CD1c-positive myeloid dendritic cell (primary cell): Measurements from ENCODE around the gene CLK3.

Source experiments
- DNase-seq: peaks from one replicate; pipeline ENCODE4 v3.0.0-alpha.2; 2016; ENCODE audit errors: extremely low spot score

Gene CLK3

DNA sequence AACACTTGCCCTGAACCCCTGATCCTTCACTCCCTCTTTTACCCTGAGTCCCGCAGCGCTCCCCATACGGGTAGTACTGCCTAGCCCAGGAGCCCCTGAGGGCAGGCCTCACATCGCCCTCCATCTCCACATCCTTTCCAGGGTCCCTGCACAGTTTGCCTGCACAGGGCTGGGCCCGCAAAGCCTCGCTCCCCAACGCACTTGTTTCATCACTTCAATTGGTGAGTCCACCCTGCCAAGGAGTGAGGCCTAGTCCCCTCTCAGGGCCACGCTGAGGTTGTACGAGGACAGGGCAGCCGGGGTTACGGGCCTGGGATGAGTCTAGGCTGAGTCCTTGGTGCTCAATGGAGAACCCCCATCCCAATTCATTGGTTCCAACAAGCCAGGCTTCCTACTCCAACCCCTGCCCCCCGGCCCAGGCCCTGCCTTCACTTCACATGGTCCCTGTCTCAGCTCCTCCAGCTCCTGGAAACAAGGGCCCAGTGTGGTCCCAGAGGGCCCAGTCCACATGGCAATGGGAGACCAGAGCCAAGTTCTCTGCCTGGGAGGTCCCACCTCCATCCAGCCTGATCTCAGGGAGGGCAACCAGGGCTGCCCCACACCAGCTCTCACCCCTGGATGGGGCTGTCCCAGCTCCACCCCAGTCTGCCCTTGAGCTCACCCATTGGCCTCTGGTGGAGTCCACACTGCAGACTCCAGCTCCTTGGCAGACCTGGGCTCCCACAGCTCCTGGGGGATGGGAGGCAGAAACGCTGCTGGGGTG lies 12.4 kb upstream of the CLK3 start:
- no peak for DNase-seq

DNA sequence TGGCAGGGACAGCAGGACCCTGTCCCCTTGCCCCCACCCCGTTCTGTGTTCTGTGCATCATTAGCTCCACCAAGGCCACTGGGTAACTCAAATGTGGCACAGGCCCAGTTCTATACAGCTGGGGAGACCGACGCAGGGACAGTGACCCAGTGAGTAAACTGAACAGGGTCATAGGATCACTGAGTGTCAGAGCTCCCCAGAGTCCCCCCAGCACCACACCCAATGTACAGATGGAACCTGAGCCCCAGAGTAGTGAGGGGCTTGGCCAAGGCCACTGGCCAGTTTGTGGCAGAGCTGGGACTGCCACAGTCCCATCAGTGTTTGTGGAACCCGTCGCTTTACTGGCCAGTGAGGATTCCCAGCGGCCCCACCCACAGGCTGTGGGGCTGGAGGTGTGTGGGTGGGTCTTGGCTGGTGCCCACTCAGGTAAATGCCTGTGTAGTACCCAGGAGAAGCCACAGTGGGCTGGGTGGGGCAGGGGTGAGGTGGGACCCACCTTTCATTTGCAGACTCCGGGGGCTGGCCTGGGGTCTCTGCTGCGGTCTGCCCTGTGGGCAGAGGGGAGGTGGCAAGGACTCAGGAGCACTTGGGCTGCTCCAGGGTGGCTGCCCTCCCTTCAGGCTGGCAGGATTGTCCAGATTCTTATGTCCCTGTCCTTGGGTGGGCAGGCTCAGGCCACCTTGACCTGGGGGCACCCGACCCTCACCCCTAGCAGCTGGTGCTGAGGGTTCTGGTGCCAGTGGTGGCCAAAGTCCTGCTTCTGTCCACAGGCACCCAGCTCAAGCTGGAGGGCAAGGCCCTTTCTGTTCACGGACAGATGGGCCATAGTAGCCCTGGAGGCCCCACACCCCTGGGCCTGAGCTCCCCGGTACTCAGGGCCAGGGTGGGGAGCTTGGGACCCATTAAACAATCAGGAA lies 11.6 kb upstream of the CLK3 start:
- no peak for DNase-seq

DNA sequence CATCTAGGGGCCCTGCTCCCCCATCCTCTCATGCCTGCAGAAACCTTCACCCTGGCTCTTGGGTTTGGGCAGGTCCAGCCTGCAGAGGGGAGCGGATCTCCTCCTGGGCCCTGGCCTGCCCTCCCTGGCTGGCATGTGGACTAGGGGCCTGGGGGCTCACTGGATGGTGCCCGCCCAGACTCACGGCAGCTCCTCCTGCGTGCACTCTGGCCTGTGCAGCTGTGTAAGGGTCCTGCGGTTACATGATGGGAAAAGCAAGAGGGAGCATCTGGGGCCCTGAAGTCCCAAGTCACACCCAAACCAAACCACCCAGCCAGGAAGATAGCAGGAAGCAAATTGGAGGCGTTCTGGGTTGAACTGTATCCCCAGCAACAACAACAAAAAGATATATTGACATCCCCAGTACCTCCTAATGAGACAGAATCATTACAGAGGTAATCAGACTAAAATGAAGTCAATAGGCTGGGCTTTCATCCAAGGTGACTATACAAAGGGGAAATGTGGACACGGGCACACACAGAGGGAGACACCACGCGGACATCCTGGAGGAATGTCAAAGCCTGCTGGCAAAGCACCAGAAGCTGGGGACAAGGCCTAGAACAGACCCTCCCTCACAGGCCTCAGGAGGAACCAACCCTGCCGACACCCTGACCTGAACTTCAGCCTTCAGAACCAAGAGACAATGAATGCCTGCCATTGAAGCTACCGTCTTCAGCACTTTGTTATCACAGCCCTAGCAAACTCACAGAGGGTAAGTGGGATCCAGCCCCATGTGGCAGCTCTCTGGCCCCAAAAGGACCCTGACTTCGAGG lies 10.4 kb upstream of the CLK3 start:
- DNase-seq, result no peak

DNA sequence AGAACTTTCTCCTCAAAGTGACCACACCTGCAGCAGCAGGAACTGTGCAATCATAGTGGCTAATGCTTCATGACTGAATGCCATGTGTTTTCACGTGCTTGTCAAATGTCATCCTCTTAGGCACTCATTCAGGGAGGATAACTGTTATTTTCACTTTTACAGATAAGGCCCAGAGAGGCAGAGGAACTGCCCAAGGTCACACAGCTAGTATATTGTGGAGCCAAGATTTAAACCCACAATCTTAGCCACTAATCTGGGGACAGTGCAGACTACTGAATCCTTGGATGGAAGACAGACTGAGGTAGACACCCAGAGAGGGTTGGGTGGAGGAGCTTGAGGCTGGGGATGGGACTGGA lies 9.9 kb upstream of the CLK3 start:
- DNase-seq, result no peak

DNA sequence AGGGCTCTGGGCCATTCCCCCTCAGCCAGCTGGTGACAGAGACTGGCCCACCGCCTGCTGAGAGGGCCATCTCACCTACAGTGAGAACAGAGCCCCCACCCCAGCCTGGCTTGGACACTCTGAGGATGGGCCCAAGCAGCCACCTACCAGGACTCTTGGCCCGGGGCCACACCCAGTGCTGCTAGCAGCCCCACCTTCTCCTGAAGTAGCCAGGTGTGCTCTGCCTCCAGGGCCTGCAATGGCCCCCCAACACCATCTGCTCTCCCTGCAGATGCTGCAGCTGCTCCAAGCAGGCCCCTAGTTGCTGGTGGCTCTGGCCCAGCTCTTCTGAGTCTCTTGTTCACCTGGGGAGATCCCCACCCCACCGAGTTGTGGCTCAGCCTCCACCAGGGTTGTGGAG lies 6.8 kb upstream of the CLK3 start:
- DNase-seq, result no peak

DNA sequence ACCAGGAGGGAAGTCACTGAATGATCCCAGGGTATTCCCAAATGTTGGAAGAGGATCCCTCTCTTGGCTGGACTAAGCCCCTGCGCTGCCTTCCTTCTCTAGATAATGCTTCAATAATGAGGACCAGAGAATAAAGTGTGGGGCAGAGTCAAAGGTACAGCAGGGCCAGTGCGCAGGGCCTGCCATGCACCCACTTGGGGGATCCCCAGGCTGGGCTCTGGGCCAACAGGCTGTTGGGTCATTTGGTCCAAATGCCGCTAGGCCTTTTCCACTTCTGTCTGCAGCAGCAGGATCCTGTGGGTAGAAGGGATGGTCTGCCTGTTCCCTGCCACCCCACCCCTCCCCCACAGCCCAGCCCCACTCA lies 5.7 kb upstream of the CLK3 start:
- DNase-seq, result no peak

DNA sequence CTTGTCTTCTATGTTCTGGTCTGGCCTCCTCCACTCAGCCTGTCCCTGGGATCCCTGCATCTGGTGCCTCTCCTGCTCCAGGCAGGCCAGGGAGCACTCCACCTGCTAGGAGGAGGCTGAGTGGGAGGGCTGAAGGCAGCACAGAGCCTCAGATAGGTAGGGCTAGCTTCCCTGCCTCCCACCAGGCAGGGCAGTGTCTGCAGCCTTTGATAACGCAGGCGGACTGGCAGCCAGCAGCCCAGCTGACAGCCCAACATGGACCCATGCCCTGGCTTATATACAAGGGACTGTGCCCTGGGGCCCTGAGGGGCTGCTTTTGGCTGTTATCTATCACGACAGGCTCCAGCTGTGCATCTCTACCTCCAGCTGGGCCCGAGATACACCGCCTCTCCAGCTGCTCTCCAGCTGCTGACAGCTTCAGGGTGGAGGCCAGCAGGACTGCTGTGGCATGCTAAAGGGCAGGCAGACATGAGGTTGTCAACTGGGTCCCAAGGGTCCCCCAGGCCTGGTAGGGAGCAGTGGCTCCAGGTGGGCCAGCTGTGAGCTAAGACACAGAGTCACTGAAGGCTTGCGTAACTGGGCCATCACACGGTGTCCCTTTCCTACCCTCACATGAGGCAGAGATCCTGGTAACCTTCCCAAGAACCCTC lies 5.2 kb upstream of the CLK3 start:
- no peak for DNase-seq

DNA sequence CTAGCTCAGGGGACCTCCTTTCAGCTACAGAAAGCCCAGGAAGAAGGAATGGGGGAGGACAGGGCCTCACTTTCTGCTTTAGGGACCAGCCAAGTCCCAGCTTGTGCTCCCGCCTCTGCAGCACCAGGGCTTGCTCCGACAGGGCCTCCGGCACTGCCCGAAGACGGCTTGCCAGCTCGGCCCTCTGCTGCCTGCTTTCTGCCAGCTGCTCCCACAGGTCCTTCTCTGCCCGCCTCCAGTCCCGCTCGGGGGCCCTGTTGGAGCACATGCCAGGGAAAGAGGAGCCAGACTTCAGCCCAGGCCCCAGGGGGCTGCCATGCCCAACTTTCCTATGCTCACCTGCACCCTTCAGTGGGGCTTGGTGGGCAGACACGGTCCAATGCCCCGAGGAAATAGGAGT lies 4.3 kb upstream of the CLK3 start:
- no peak for DNase-seq

DNA sequence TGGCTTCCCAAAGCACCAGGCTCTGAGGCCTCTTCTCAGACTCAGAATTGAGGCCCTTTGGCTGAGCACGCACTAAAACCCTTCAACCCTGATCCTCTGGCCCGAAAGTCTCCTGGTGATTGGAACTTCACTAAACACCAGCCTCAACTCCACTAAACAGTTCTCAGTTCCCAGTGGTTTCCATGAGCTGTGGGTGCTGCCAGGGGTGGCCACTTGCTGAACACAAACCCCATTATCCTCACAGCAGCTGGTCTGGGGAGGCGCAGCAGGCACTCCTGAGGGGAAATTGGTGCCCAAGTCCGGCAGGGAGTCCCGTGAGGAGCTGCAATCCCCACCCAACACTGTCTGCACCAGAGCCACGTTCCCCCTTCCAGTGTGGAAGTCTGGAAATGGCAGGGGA lies 3.8 kb upstream of the CLK3 start:
- DNase-seq, result no peak

DNA sequence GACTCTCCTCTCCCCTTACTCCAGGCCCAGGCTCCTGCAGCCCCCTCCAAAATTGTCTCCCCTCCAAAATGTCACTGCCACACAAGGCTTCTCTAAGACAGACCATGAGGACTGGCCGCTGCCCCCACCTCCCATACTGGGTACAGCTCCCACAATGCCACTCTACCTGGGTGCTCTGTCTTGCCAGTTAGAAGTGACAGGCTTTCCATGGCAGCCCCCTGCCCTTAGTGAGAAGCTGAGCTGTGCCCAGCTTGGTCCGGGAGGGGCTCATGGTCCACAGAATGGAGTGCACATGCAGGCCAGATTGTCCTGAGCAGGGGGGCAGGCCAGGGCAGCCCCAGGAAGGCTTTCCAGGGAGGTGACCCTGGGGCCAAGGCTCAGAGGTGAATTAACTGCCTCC lies 3.0 kb upstream of the CLK3 start:
- no peak for DNase-seq

DNA sequence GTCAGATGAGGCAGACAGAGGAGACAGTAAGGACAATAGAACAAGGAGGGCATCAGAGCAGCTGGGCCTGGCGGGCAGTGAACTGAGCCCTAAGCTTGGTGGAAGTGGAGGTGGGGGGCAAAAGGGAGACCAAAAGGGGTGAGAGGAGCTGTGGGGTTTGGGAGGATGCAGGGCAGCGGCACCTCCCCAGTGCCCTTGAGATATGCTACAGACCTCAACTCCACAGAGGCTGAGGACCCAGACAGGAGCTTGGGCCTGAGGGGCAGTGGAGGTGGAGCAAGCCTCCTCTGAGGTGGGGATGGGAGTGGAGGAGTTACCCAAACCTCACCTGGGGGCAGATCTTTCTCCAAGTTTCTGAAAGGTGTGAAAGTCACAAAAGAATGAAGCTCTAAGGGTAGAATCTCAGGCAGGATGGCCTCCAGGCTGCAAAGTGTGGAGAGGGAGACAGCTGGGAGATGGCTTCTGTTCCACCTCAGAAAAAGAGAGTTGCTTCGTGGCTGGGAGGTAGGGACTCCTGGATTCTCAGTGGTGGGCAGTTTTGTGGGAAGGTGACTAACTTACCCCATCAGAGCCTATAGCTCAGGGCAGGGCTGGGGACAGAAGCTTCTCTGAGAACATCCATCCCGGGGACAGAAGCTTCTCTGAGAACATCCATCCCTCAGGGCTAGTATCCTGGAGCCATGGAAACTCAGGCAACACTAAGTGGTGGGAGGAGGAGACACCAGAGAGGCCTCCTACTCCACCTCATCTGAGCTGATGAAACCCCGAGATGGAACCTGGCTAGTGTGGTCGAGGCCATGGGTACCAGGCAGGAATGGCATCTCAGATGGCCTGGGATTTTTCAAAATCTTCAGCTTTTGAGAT lies 2.3 kb upstream of the CLK3 start:
- DNase-seq, result no peak

DNA sequence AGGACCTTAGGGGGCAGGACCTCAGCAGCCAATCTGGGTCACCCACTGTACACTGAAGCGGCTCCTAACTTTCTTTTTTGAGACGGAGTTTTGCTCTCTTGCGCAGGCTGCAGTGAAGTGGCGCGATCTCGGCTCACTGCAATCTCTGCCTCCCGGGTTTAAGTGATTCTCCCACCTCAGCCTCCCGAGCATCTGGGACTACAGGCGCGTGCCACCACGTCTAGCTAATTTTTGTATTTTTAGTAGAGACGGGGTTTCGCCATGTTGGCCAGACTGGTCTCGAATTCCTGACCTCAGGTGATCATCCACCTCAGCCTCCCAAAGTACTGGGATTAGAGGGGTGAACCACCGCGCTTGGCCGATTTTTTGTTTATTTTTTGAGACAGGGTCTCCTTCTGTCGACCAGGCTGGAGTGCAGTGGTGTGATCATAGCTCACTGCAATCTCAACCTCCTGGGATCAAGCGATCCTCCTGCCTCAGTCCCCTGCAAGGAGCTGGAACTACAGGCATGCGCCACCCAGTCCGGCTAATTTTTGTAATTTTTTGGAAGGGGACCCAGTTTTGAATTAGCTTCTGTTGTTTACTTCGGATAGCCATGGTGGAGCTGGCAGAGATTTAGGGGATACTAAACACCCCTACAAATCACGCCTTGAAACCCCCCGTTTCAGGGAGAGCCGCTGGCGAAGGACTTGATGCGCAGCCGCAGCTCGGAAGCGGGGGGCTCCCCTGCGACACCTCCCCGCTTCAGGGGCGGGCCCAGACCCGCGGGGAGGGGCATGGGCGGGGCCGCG lies 1.5 kb upstream of the CLK3 start:
- DNase-seq, result no peak

DNA sequence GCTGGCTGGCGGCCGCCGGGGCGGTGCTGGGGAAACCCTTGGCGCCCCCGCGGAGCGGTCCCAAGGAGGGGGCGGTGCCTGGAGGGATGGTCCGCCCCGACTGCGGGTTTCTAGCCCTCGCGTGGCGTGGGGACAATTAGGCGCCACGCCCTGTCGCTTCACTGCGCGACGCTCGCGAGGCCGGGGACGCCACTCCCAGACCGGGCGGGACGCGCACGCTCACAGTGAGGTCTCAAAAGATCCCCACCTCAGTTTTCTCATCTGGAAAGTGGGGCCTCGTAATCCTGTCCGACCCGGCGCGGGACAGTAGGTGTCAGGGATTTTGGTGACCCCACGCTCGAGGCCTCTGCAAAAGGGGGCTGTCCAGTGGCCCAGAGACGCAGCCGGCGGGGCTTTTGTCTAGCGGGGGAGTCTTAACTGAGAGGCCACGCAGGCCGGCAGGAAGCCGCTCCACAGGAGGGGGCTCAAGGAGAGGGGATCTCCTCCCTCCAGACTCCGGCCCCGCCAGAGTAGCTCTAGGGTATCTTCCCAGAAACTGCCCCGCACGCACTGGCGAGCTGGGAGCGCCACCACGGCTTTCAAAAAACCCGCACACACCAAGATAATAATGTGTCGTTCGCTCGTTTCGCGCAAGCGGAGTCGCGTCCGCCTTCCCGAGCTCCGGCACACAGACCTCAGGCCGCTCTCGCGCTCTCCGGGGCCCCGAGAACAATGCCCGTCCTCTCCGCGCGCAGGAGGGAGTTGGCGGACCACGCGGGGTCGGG lies 710 bp upstream of the CLK3 start:
- peak; percentile 90 for DNase-seq

DNA sequence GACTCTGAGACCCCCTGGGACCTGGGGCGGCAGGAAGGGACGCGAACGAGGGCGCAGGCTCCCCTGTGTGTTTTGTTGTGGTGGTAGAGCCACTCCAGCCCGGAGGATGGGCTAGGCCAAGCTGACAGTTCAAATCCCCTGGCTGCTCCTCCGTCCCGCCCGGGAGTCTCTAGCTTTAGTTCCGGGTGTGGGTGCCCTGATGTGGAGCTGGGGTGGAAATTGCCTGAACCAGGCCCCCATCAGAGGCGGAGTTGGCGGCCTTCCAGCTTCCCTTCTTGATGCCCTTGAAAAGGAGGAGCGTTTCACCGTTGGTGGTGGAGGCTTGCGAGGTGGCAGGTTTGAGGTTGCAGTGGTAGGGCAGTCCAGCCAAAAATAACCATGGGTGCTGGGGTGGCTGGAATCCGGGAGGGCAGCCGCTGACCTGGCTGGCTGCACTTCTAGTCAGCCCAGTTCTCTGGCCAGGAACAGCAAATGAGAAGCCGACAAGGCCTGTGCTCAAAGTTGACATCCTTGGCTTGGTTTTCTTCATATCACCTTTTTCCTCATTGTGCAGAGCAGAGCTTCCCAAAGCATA lies 817 bp downstream of the CLK3 start:
- peak; percentile 85 for DNase-seq

DNA sequence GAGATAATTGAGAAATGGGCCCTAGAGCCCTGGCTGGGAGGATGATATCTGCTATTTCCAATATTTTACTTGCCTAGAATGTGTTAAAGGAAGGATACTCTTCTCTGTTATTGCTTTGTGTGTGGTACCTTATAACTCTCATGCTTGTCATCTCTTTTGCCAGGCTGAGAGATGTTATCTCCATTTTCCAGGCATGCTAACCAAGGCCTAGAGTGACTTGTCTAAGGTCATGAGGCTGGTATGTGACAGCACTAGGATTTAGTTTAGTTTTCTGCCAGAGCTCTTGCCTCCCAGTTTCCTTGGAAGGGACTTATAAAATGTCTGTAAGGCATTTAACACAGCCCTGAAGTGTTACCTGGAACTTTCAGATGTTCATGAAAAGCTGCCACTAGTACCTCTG lies 1.4 kb downstream of the CLK3 start:
- DNase-seq, result no peak

DNA sequence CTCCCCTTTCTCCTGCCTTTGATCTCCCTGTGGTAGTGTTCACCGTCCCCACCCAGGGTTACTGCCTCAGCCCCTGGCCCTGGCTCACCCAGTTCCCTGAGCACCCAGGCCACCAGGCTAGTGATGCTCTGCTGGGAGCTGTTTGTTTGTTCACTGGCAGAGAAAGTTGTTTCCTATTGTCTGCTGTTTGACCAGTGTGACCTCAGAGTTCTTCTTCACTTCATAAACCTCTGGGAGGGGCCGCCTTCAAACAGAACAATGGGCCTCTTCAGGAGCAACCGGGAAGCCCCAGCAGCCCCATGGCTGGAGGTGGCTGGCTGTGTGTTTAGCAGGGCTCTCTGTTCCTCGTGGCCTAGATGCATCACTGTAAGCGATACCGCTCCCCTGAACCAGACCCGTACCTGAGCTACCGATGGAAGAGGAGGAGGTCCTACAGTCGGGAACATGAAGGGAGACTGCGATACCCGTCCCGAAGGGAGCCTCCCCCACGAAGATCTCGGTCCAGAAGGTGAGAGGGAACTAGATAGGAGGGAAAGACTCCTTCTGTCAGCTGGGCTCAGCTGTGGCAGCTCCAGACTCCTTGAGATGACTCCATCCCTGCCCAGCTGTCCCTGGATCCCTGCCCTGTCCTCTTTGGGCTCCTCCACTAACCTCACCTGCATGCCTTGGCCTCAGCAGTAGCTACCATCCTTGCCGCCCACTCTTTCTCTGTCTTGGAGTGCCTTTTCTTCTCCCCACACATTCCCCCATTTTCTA lies 3.4 kb downstream of the CLK3 start:
- DNase-seq, result no peak

DNA sequence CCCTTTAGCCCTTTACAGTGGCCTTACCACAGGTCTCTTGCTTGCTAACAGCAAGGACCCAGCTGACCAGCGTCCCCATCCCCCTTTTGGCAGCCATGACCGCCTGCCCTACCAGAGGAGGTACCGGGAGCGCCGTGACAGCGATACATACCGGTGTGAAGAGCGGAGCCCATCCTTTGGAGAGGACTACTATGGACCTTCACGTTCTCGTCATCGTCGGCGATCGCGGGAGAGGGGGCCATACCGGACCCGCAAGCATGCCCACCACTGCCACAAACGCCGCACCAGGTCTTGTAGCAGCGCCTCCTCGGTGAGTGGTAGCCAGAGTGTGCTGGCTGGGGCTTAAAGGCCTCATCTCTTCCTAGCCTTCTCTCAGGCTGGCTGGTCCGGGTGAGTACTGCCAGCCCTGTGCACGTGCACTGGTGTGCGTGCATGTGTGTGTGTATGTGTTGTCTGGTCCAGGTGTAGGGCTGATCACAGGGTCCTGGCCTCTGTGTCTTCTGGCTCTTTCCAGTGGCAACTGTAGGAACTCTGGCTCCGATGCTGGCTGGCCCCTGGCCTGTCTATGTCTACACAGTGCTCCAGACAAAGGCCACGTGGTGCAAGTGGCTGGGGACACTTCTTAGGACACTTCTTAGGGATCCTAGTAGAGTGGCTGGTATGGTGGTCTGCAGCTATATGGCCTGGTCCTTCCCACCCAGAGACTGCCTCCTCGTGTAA lies 4.4 kb downstream of the CLK3 start:
- DNase-seq, result no peak
